Panc1 (cell line): Measurements from ENCODE around the gene RETREG1.

Experiments used
- CTCF ChIP-seq: fragments of 450-650 bp; IDR thresholded peaks from 2 replicates; pipeline ENCODE4 v1.5.1; 2017; ENCODE audit warnings: mild to moderate bottlenecking
- POLR2AphosphoS5 ChIP-seq: IDR thresholded peaks from 2 replicates; pipeline ENCODE4 v1.6.1; 2012; ENCODE audit warnings: mild to moderate bottlenecking, low read depth, low read length, moderate library complexity
- REST ChIP-seq, 2 experiments: IDR thresholded peaks; 2 replicates each; pipeline ENCODE4 v1.6.1; 2011 to 2012; ENCODE audit warnings: low read depth in 2 of 2, control low read depth in 1 of 2, low read length in 1 of 2, mild to moderate bottlenecking in 1 of 2, moderate library complexity in 1 of 2; ENCODE audit not compliant: insufficient read depth in 1 of 2
- SIN3A ChIP-seq: IDR thresholded peaks from 2 replicates; pipeline ENCODE4 v1.6.1; 2012; ENCODE audit warnings: low read depth, mild to moderate bottlenecking, low read length, moderate library complexity, borderline replicate concordance; ENCODE audit not compliant: insufficient read depth
- TCF7L2 ChIP-seq: IDR thresholded peaks from 2 replicates; pipeline ENCODE4 v1.6.1; 2011; ENCODE audit warnings: mild to moderate bottlenecking, low read depth, low read length, inconsistent platforms

- no peak for TF ChIP-seq POLR2AphosphoS5
- peak; percentile 92 for TF ChIP-seq CTCF
- TF ChIP-seq TCF7L2, result no peak
- no peak for TF ChIP-seq REST (IDR thresholded peaks at IDR 0.05; ENCODE audit: insufficient read depth in 1 of 2, low read depth in 2 of 2, low read length in 1 of 2)
- TF ChIP-seq SIN3A, result no peak
Measured at GRCh38 chr5:16552666-16553343, 64.0 kb downstream of the RETREG1 start.
